ENCODE results near the gene CGB3.

Gene CGB3

DNA sequence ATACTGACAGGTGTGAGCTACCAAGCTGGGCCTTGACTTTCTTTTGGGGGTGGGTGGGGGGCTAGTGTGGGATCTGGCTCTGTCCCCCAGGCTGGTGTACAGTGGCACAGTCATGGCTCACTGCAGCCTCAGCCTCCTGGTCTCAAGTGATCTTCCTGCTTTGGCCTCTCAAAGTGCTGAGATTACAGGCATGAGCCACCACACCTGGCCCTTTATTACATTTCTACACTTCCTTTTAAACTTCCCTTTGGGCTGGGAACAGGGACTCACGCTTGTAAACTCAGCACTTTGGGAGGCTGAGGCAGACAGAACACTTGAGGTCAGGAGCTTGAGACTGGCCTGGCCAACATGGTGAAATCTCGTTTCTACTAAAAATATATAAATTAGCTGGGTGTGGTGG, 47.1 kb downstream of the CGB3 start:
- no peak overlapping the region for H3K27ac ChIP-seq
- TF ChIP-seq, protein P1, sequence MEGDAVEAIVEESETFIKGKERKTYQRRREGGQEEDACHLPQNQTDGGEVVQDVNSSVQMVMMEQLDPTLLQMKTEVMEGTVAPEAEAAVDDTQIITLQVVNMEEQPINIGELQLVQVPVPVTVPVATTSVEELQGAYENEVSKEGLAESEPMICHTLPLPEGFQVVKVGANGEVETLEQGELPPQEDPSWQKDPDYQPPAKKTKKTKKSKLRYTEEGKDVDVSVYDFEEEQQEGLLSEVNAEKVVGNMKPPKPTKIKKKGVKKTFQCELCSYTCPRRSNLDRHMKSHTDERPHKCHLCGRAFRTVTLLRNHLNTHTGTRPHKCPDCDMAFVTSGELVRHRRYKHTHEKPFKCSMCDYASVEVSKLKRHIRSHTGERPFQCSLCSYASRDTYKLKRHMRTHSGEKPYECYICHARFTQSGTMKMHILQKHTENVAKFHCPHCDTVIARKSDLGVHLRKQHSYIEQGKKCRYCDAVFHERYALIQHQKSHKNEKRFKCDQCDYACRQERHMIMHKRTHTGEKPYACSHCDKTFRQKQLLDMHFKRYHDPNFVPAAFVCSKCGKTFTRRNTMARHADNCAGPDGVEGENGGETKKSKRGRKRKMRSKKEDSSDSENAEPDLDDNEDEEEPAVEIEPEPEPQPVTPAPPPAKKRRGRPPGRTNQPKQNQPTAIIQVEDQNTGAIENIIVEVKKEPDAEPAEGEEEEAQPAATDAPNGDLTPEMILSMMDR (conservative IDR thresholded peaks at IDR 0.05), result no peak
- TF ChIP-seq ZFX (IDR thresholded peaks at IDR 0.05), result no peak

DNA sequence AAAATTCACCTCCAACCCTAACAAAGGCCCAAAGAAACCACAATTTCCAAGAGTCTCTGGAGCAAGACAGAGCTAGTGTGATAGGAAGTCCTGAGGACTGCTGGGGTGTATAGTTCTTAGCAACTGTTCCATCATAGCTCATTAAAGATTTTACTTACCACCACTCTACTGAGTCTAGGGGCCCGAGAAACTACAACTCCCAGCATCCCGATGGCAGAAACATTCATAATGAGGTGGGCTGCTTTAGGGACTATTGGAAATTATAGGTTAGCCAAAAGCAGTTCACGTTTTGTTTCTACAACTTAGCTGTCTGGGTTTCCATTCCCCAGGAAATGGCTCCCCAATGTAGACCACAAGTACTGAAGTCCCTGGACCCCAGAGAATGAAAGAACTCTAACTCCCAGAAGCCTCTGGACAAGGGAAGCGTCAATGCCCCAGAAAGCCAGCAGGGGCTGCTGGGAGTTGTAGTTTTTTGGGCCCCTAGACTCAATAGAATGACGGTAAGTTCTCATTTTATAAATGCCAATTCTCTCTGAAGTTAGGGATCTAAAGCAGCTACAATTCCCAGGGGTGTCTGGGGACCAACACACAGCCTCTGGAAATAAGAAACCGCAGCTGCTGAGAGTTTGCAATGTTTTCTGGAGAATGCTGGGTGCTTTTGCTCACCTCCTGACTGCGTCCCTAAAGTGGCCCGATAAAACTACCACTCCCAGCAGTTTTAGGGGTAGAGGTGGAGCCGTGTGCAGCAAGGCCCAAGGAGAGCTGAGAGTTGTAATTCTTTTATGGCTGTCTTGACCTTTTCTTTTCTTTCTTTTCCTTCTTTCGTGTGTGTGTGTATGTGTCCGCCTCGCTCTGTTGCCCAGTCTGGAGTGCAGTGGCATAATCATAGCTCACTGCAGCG, 47.9 kb downstream of the CGB3 start:
- TF ChIP-seq, protein P1 (conservative IDR thresholded peaks at IDR 0.05), result no peak
- no peak for TF ChIP-seq ZFX (IDR thresholded peaks at IDR 0.05)
- H3K27ac ChIP-seq, result no peak overlapping the region
